HUES48 (cell line): ENCODE data around the gene ULBP2.
"Not testable (repeated sequence)": the region's sequence is repeated elsewhere in the genome, so short reads cannot be mapped to it uniquely, and the experiment has no call there.

Experiments used
- H3K27ac ChIP-seq: one replicate; pipeline ENCODE4 v1.7.0; 2013; ENCODE audit warnings: low read depth, low read length, inconsistent platforms
- H3K27me3 ChIP-seq: 2 replicates; pipeline ENCODE4 v1.6.1; 2013; ENCODE audit warnings: mild to moderate bottlenecking, low read length; ENCODE audit not compliant: control insufficient read depth, insufficient read depth
- H3K36me3 ChIP-seq: 2 replicates; pipeline ENCODE4 v1.6.1; 2013; ENCODE audit warnings: low read length; ENCODE audit not compliant: control insufficient read depth, insufficient read depth
- H3K4me1 ChIP-seq: 2 replicates; pipeline ENCODE4 v1.6.1; 2013; ENCODE audit warnings: mild to moderate bottlenecking, low read length; ENCODE audit not compliant: control insufficient read depth, insufficient read depth
- H3K4me3 ChIP-seq: 2 replicates; pipeline ENCODE4 v1.5.1; 2013; ENCODE audit warnings: mild to moderate bottlenecking, low read depth, low read length
- H3K9ac ChIP-seq: 2 replicates; pipeline ENCODE4 v1.6.1; 2013; ENCODE audit warnings: mild to moderate bottlenecking, low read depth, low read length, moderate library complexity
- H3K9me3 ChIP-seq: 2 replicates; pipeline ENCODE4 v1.6.1; 2013; ENCODE audit warnings: low read length; ENCODE audit not compliant: control insufficient read depth, insufficient read depth

Gene ULBP2

DNA sequence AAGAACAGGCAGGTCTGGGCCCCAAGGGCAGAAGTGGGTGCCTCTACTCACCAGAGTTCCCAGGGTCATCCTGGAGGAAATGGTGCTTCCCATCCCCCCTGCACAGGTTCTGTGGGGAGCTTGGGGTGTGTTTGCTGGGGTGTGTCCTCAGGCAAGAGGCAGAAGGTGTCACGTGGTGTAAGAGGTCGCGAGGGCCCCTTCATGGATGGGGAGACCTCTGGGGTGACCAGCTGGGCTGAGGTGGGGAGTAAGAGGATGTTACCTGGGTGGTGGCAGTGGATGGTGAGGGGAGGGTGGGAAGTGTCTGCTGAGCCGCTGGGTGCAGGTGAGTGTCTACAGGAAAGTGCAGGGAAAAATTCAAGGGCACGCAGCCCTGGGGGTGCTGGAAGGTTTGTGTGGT lies 19.7 kb upstream of the ULBP2 start:
- H3K4me1 ChIP-seq, H3K27ac ChIP-seq, H3K36me3 ChIP-seq, H3K9me3 ChIP-seq, H3K9ac ChIP-seq: not testable (repeated sequence)
- Histone ChIP-seq H3K4me3 (peak overlapping the region; percentile 67), H3K27me3 (peaks cover 84% of the 10 kb centered on the region)

GRCh38 chr6:149922642-149923326 lies 19.0 kb upstream of the ULBP2 start, which contains the start of gene RAET1G:
Gene RAET1G (minus strand): TSS chr6:149923121. CDS start chr6:149923010, 111 bp downstream.
- Histone ChIP-seq H3K9ac (no peak within 1 kb of the TSS), H3K27me3 (peaks cover 83% of the 10 kb centered on the region), H3K36me3 (no peaks in the 10 kb centered on the region)

DNA sequence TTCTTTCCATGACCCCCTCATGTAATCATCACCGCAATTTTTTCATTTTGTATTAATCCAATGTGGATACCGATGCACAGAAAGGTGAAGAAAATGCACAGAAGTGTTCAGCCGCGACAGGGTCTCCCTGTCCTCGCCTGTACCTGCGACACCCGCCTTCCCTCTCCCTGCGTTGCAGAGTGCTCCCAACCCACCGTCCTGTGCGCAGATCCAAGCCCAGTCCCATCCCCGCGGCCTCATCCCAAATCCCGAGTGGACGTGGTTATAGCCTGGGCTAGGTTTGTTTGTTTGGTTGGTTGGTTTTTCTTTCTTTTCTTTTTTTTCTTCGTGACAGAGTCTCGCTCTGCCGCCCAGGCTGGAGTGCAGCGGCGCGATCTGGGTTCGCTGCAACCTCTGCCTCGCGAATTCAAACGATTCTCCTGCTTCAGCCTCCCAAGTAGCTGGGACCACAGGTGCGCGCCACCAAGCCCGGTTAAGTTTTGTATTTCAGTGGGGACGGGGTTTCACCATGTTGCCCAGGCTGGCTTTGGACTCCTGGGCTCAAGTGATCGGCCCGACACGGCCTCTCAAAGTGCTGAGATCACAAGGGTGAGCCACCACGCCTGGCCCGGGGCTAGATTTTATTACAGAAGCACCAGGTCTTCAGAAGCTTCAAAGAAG lies 18.4 kb upstream of the ULBP2 start:
- Histone ChIP-seq H3K9me3 (no peaks in the 10 kb centered on the region), H3K27me3 (peaks cover 76% of the 10 kb centered on the region), H3K9ac (no peak overlapping the region), H3K4me1 (no peaks in the 10 kb centered on the region), H3K36me3 (no peaks in the 10 kb centered on the region), H3K27ac (no peak overlapping the region), H3K4me3 (peak overlapping the region; percentile 67)

More at GRCh38 chr6:149922642-149923326, 19.0 kb upstream of the ULBP2 start, which contains the start of gene RAET1G:
- H3K27ac ChIP-seq: no peak within 1 kb of the TSS
- no peaks in the 10 kb centered on the region for H3K9me3 ChIP-seq
- H3K4me3 ChIP-seq: peak within 1 kb of the TSS; percentile 67
- no peaks in the 10 kb centered on the region for H3K4me1 ChIP-seq

GRCh38 chr6:149924206-149924932 lies 17.4 kb upstream of the ULBP2 start:
- no peak overlapping the region for H3K9ac ChIP-seq
- no peak overlapping the region for H3K4me3 ChIP-seq
- H3K27ac ChIP-seq: no peak overlapping the region
- no peaks in the 10 kb centered on the region for H3K4me1 ChIP-seq
- peaks cover 78% of the 10 kb centered on the region for H3K27me3 ChIP-seq
- H3K9me3 ChIP-seq: no peaks in the 10 kb centered on the region
- no peaks in the 10 kb centered on the region for H3K36me3 ChIP-seq

DNA sequence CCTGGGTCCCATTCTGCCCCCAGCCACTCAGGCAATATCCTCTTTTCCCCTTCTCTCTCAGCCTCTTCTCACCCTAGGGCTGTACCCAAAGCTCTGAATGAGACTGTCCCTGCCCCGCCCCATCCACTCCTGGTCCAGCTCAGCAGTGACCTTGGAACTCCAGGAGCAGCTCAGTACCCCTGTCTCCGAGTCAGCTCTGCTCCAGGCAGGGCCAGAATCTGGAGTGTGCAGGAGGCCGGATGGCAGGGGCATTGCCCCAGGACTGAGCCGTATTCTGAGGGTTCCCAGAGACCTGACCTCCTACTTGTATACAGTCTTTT lies 16.9 kb upstream of the ULBP2 start:
- Histone ChIP-seq H3K36me3 (no peaks in the 10 kb centered on the region), H3K27me3 (peaks cover 80% of the 10 kb centered on the region), H3K9me3 (no peaks in the 10 kb centered on the region), H3K27ac (no peak overlapping the region), H3K4me3 (no peak overlapping the region), H3K9ac (no peak overlapping the region), H3K4me1 (no peaks in the 10 kb centered on the region)

DNA sequence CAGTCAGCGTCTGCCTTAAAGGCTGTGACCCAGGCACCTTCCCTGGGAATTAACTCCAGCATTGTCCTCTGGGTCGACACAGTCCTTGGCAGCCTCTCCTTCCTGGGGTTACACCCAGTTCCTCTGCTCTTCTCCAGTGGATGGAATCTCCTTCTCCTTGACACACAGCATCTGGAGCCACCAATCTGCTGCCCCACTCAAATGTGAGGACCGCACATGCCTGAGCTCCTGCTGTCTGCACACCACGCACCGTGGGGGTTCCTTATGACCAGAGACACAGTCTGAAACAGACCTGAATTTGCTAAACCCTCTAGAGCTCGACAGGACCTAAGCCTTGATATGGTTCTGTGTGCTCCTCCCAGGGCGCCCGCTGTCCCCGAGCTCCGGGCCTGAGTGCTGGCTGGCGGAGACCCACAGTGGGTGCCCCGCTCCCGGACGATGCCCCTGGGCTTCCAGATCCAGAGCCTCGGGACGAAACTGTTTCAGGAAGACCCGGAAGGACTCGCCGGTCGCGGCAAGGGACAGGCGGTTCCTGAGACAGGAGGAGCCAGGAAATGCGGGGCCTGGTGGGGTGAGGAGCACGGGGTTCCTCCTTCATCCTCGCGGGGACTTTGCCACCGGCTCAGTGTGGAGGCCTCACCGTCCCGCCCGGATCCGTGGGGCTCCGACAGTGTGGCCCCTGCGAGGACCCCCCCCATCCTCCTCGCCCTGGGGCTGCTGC lies 16.4 kb upstream of the ULBP2 start:
- Histone ChIP-seq H3K4me3 (peak overlapping the region; percentile 58), H3K9ac (no peak overlapping the region), H3K27me3 (peaks cover 79% of the 10 kb centered on the region), H3K27ac (no peak overlapping the region), H3K36me3 (no peaks in the 10 kb centered on the region), H3K4me1 (no peaks in the 10 kb centered on the region), H3K9me3 (no peaks in the 10 kb centered on the region)

DNA sequence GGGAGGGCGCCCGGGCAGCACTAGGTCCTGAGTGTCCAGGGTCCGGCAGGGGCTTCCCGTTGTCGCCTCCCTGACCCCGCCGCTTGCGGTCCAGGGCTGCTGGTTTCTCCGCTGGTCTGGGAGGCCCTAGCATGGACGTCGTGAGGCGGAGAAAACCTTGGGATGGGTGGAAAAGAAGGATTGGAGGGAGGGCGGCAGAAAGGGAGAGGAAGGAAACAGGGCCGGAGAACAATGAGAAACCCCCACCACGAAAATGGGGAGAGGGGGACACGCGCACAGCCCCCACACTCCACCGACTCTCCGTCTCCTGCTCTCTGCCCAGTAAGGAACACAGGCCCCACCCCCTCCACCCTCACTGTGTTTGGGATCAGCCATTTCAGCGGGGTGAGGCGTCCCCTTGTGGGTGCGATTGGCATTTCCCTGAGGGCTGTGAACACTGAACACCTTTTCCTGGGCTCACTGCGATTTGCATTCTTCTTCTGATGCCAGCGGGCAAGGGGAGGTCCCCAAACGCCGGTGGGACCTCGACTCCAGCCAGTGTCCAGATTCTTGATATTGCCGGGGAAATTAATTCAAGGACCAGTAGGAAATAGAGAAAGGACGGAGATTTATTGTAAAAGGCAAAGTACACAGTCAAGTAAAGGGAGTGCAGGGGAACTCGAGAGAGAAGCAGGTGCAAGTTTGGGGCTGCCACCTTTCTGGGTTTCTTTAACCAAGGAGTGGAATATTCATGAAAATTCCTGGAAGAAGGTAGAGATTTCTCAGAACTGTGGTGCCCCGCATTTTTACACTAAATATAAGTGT lies 15.6 kb upstream of the ULBP2 start:
- Histone ChIP-seq H3K4me3 (peak overlapping the region; percentile 58), H3K36me3 (no peaks in the 10 kb centered on the region), H3K27ac (no peak overlapping the region), H3K4me1 (no peaks in the 10 kb centered on the region), H3K9me3 (no peaks in the 10 kb centered on the region), H3K9ac (no peak overlapping the region), H3K27me3 (peaks cover 79% of the 10 kb centered on the region)

DNA sequence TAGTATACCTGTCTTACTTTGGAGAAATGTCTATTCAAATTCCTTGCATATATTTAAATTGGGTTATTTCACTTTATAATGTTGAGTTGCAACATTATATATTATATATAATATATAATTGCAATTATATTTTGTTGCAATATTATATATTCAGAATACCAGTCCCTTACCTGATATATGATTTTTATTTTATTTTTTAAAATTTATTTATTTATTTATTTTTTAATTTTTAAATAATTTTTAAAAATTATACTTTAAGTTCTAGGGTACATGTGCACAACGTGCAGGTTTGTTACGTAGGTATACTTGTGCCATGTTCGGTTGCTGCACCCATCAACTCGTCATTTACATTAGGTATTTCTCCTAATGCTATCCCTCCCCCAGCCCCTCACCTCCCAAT lies 14.8 kb upstream of the ULBP2 start:
- not testable (repeated sequence) for H3K36me3 ChIP-seq, H3K9me3 ChIP-seq, H3K27ac ChIP-seq, H3K4me1 ChIP-seq, H3K4me3 ChIP-seq, H3K9ac ChIP-seq
- peaks cover 79% of the 10 kb centered on the region for H3K27me3 ChIP-seq

DNA sequence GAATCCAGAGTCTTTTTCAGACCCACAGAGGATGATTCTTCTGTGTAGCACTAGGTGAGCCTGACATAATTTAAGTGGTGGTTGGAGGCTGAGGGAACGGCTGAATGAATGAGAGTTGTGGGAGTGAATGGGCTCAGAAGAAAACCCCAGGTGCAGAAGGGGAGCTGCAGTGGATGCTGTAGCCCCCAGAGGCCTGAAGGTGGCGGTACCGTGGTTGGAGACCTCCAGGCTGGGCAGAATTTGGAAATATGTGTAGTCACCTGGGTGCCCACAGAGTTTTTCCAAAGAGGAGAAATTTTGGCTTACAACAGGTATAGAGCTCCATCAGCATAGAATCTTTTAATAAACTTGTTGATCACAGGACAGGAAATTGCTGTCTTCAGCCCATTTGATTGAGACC lies 12.4 kb upstream of the ULBP2 start:
- Histone ChIP-seq H3K9ac (no peak overlapping the region), H3K27me3 (peaks cover 66% of the 10 kb centered on the region), H3K4me3 (no peak overlapping the region), H3K27ac (no peak overlapping the region), H3K9me3 (no peaks in the 10 kb centered on the region), H3K4me1 (no peaks in the 10 kb centered on the region), H3K36me3 (no peaks in the 10 kb centered on the region)

DNA sequence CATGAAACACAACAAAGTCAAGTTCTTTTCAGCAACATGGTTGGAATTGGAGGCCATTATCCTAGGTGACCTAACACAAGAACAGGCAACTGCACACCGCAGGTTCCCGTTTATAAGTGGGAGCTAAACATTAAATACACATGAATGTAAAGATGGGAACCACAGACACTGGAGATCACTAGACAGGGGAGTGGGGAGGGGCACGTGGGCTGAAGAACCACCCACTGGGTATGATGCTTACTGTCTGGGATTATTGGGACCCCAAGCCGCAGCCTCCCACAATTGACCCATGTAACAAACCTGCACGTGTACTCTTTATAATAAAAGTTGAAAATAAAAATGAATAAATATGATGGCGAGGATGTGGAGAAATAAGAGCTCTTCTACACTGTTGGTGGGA lies 10.3 kb upstream of the ULBP2 start:
- no peaks in the 10 kb centered on the region for H3K4me1 ChIP-seq
- H3K4me3 ChIP-seq: no peak overlapping the region
- no peaks in the 10 kb centered on the region for H3K36me3 ChIP-seq
- peaks cover 66% of the 10 kb centered on the region for H3K27me3 ChIP-seq
- H3K9me3 ChIP-seq: no peaks in the 10 kb centered on the region
- no peak overlapping the region for H3K27ac ChIP-seq
- H3K9ac ChIP-seq: no peak overlapping the region
